ENCODE data around the gene TP73. TPM values are rescaled to one million over a fixed set of nuclear protein-coding genes. Genes with fewer than 3 reads are reported as not detected.

The TP73 gene
- total RNA-seq, 1 donor from 2014 or later = 0.05 TPM

- H3K27ac Mint-ChIP-seq (ENCODE audit: unreplicated experiment) = peak overlapping the region; percentile 36
- TF ChIP-seq, protein P1, sequence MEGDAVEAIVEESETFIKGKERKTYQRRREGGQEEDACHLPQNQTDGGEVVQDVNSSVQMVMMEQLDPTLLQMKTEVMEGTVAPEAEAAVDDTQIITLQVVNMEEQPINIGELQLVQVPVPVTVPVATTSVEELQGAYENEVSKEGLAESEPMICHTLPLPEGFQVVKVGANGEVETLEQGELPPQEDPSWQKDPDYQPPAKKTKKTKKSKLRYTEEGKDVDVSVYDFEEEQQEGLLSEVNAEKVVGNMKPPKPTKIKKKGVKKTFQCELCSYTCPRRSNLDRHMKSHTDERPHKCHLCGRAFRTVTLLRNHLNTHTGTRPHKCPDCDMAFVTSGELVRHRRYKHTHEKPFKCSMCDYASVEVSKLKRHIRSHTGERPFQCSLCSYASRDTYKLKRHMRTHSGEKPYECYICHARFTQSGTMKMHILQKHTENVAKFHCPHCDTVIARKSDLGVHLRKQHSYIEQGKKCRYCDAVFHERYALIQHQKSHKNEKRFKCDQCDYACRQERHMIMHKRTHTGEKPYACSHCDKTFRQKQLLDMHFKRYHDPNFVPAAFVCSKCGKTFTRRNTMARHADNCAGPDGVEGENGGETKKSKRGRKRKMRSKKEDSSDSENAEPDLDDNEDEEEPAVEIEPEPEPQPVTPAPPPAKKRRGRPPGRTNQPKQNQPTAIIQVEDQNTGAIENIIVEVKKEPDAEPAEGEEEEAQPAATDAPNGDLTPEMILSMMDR (IDR thresholded peaks at IDR 0.05) = no peak
- peaks cover 9% of the 10 kb centered on the region for H3K4me1 Mint-ChIP-seq (ENCODE audit: low read depth)
- no peak overlapping the region for H3K4me3 Mint-ChIP-seq (ENCODE audit: unreplicated experiment)
- no peaks in the 10 kb centered on the region for H3K36me3 Mint-ChIP-seq (ENCODE audit: low read depth)
- no peaks in the 10 kb centered on the region for H3K27me3 Mint-ChIP-seq (ENCODE audit: low read depth)
- peak; percentile 84 for DNase-seq (ENCODE audit: low spot score)
- H3K9me3 Mint-ChIP-seq (ENCODE audit: low read depth) = no peaks in the 10 kb centered on the region
Observed at GRCh38 chr1:3671371-3672180, 19.3 kb downstream of the TP73 start.

GRCh38 chr1:3672231-3672970 lies 20.1 kb downstream of the TP73 start:
- Mint-ChIP-seq H3K36me3 (ENCODE audit: low read depth) (no peaks in the 10 kb centered on the region), H3K4me1 (ENCODE audit: low read depth) (peaks cover 9% of the 10 kb centered on the region), H3K4me3 (ENCODE audit: unreplicated experiment) (no peak overlapping the region), H3K27ac (ENCODE audit: unreplicated experiment) (no peak overlapping the region), H3K9me3 (ENCODE audit: low read depth) (no peaks in the 10 kb centered on the region), H3K27me3 (ENCODE audit: low read depth) (no peaks in the 10 kb centered on the region)
- TF ChIP-seq, protein P1 (IDR thresholded peaks at IDR 0.05) = no peak
- DNase-seq (ENCODE audit: low spot score) = peak; percentile 85

- TF ChIP-seq, protein P1 (IDR thresholded peaks at IDR 0.05) = no peak
- peak; percentile 75 for DNase-seq (ENCODE audit: low spot score)
- H3K9me3 Mint-ChIP-seq (ENCODE audit: low read depth) = no peaks in the 10 kb centered on the region
- H3K36me3 Mint-ChIP-seq (ENCODE audit: low read depth) = no peaks in the 10 kb centered on the region
- no peak overlapping the region for H3K4me3 Mint-ChIP-seq (ENCODE audit: unreplicated experiment)
- peaks cover 9% of the 10 kb centered on the region for H3K4me1 Mint-ChIP-seq (ENCODE audit: low read depth)
- H3K27ac Mint-ChIP-seq (ENCODE audit: unreplicated experiment) = no peak overlapping the region
- H3K27me3 Mint-ChIP-seq (ENCODE audit: low read depth) = no peaks in the 10 kb centered on the region
Observed at GRCh38 chr1:3672971-3673361, 20.6 kb downstream of the TP73 start.

GRCh38 chr1:3673381-3674099 lies 21.2 kb downstream of the TP73 start:
- Mint-ChIP-seq H3K27ac (ENCODE audit: unreplicated experiment) (no peak overlapping the region), H3K27me3 (ENCODE audit: low read depth) (no peaks in the 10 kb centered on the region), H3K4me1 (ENCODE audit: low read depth) (peaks cover 9% of the 10 kb centered on the region), H3K9me3 (ENCODE audit: low read depth) (no peaks in the 10 kb centered on the region), H3K36me3 (ENCODE audit: low read depth) (no peaks in the 10 kb centered on the region), H3K4me3 (ENCODE audit: unreplicated experiment) (no peak overlapping the region)
- DNase-seq (ENCODE audit: low spot score) = peak; percentile 81
- TF ChIP-seq, protein P1 (IDR thresholded peaks at IDR 0.05) = no peak
